Measurements from ENCODE around the gene ARHGAP23.
"Not testable (repeated sequence)": the region's sequence is repeated elsewhere in the genome, so short reads cannot be mapped to it uniquely, and the experiment has no call there.

The ARHGAP23 gene

GRCh38 chr17:38460082-38460715 is 31.9 kb downstream of the ARHGAP23 start:
- DNase-seq (ENCODE audit: low read depth, low spot score) = no peak

DNA sequence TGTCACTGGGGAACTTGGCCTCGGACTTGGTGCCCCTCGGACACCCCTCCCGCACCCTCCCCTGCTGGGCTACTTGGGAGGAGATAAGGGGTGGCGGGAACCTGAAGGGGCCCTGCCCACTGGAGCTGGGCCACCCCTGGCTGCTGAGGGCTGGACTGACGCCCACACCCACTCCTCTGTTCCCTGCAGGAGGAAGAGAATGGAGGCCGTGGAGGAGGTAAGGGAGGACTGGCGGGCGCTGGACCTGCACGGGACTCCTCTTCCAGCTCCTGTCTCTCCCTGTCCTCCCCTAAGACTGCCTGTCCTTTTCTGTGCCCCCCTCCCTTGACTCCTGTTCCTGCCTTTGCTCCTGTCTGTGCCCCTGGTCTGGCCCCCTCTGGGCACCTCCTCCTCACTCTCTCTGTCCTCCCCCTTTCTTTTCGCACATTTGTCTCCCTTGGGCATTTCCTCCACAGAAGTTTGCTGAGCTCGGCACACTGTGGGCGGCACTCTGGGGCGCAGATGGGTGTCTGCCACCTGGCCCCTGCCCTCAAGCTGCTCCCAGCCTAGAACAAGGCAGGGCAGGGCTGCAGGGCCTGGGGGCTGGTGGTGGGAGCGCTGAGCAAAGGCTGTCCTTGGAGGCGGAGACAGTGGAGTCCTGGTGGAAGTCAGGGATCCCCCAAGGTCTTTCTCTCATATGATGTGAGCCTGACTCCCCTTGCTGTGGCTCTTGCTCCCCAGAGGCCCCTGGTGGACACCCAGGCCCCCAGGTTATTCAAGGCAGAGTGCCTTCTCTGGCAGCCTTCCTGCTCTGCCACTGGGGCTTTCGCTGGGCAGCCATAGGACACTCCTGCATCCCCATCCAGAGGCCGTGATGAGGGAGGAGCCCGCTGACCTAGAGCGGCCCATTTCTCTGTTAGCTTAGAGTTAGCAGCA is 32.7 kb downstream of the ARHGAP23 start:
- no peak for DNase-seq (ENCODE audit: low read depth, low spot score)

DNA sequence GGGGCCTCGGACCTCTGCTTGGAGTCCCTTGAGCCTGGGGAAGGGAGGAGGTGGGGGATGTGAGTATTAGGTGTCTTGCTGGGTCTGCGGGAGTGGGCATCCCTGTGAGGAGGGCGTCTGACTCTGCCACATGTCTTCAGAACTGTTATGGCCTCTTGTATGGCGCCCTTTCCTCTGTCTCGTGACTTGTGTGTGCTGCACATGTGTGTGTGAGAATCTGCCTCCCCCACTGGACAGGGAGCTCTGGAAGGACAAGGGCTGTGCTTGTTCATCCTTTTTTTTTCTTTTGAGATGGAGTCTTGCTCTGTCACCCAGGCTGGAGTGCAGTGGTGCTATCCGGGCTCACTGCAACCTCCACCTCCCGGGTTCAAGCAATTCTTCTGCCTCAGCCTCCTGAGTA is 33.4 kb downstream of the ARHGAP23 start:
- no peak for DNase-seq (ENCODE audit: low read depth, low spot score)

DNA sequence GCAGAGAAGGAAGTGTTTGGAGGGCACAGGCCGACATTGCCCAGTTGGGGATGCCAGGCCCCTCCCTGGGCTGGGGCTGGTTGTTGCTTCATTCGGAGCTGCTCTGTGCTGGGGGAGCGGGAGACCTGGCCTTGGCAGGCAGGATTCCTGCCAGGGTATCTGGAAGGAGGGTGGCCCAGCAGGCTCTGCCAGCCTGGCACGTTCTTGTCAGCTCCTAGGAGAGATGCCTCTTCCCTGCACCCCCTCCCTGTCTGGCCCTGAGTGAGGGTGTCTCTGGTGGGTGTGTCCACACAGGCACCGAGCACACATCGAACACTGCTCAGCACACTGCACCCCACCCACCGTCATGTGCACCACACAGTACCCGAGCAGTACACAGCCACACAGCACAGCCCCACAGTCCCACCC is 35.2 kb downstream of the ARHGAP23 start:
- DNase-seq (ENCODE audit: low read depth, low spot score) = no peak

DNA sequence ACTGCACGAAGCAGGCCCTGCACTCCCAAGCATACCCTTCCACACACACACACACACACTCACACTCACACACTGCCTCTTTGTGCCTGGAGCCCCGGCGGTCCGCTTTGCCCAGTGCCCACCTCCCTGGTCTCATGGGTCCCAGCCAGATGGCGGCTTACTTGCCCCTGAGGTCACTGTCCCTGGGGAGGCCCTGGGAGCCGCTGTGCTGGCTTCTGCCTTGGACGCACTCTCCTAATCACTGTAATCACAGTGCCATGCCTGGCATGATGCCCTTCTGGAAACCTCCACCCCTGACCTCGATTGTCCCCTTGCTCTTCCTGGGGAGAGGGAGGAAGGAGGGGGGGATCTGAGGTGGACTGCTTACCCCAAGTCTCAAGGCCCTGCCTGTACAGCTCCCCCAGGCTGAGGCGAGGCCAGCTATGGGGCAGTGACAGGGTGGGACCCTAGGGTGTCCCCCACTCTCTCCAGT is 36.0 kb downstream of the ARHGAP23 start:
- DNase-seq (ENCODE audit: low read depth, low spot score) = no peak

- peak; percentile 51 for DNase-seq (ENCODE audit: low read depth, low spot score)
Observed at GRCh38 chr17:38464723-38465390, 36.6 kb downstream of the ARHGAP23 start.

- no peak for DNase-seq (ENCODE audit: low read depth, low spot score)
Observed at GRCh38 chr17:38465391-38466345, 37.4 kb downstream of the ARHGAP23 start.

GRCh38 chr17:38466346-38467315 is 38.4 kb downstream of the ARHGAP23 start:
- DNase-seq (ENCODE audit: low read depth, low spot score) = no peak

- no peak for DNase-seq (ENCODE audit: low read depth, low spot score)
Observed at GRCh38 chr17:38467491-38467890, 39.2 kb downstream of the ARHGAP23 start.

- peak; percentile 64 for DNase-seq (ENCODE audit: low read depth, low spot score)
Observed at GRCh38 chr17:38469875-38470274, 41.6 kb downstream of the ARHGAP23 start.

DNA sequence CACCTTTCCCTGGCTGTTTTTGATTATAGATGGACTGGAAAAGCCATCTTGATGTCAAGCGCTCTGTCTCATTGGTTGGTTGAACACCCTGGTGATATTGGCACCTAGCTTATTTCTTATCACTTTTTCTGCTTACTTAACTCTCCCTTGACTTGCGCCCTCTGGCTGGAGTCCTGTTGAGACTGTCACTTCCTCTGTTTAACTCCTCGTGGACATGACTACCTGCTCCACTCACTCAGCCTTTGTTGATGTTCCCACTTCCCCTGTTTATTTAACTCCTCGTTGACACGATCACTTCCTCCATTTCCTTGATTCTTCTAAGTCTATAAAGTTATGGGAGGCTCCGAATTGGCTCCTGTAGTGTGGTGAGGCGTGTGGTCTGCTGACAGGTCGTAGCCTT is 43.0 kb downstream of the ARHGAP23 start:
- not testable (repeated sequence) for DNase-seq (ENCODE audit: low read depth, low spot score)

GRCh38 chr17:38474666-38475065 is 46.4 kb downstream of the ARHGAP23 start:
- DNase-seq (ENCODE audit: low read depth, low spot score) = peak; percentile 71

GRCh38 chr17:38476549-38476948 is 48.3 kb downstream of the ARHGAP23 start:
- DNase-seq (ENCODE audit: low read depth, low spot score) = no peak

- DNase-seq (ENCODE audit: low read depth, low spot score) = not testable (repeated sequence)
Observed at GRCh38 chr17:38477417-38477816, 49.2 kb downstream of the ARHGAP23 start.

DNA sequence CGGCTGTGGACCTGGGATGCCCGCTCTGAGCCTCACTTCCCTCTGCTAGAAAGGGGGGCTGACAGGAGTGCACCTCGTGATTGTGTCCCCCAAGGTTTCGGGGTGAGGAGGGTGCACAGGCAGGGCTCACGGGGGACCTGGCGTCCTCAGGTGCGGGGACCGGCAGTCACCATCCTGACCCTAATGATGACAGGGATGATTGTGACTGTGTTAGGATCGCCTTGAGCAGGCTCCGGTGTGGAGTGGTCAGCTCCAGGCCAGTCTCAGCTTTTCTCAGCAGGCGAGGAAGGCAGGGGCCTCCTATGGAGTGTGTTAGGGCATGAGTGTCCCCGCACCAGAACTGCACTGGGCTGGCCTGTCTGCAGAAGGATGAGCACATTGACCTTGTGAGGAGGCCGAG is 49.7 kb downstream of the ARHGAP23 start:
- not testable (repeated sequence) for DNase-seq (ENCODE audit: low read depth, low spot score)

DNA sequence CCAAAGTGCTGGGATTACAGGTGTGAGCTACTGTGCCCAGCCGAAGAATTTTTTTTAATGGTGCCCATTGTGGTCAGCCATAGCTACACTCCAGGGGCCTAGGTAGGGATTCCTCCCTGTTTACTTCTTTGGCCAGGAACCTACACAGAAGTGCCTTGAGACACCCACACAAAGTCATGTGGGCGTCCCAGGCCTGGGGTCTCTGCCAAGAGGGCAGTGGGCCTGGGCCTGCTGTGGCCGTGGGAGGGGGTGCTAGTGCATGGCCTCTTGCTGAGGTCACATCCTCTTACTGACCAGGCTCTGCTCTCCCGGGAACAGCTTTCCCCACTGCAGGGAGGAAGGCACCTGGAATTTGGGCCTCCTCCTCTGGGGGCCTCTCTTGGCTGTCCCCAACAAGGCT is 50.4 kb downstream of the ARHGAP23 start:
- not testable (repeated sequence) for DNase-seq (ENCODE audit: low read depth, low spot score)

- not testable (repeated sequence) for DNase-seq (ENCODE audit: low read depth, low spot score)
Observed at GRCh38 chr17:38482039-38482699, 53.9 kb downstream of the ARHGAP23 start.

DNA sequence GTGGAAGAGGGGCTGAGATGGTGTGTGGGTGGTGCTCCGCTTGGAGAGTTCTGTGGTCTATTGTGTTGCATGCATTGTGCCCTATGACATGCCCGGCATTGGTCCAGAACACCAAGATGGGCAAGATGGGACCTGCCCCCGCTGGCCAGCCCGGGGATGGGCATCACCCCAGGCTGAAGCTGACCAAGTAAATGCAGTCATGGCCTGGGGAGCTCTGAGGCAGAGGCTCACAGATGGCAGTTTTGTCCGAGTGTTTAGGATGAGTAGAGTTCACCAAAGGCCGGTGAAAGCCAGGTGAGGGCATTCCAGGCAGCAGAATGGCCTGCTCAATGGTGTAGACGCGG is 54.4 kb downstream of the ARHGAP23 start:
- not testable (repeated sequence) for DNase-seq (ENCODE audit: low read depth, low spot score)
